ENCODE results near the gene TSHZ2. TPM values are rescaled to one million over a fixed set of nuclear protein-coding genes. Genes with fewer than 3 reads are reported as not detected.

The TSHZ2 gene
- total and polyA plus RNA-seq, 2 donors (not counting 3 experiments of a cell fraction or from before 2014, with no cell fraction given), result not detected

DNA sequence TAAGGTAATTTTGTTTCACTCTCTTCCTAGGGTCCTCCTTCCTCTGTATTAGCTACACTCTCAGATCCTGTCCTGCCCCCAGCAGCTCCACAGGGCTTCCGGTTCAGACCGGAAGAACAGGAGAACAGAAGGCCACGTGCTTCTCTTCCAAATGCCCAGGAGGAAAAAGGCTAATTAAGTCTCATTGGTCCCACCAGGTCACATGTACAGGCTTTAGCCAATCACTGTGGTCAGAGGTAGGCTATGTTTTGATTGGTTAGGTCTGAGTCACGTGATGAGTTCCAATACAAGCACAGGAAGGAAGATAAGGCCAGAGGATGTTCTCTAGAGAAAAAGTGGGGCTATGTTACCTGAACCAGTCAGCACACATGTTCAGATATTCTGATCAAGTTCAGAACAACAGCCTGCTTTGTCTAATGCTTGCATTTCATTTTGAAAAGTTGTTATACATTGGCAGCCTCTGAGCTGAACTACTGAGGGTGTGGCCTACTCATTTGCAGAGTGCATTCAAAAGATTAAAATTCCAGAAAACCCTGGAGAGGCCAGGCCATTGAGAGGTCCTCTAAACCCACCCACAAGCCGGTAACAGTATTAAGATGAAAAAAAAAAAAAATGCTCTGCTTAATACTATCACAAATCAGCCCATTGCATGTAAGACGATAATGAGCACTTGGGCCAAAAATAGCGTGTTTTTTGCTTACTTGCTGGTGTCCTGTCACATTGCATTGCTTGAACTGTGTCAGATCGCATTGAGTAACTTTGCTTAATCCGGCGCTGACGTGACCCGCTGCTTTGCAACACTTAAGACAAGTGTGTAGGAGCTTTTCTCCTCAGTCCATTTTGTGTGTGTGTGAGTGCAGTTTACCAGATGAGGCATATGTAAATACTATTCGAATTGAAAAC lies 170.3 kb downstream of the TSHZ2 start:
- H3K4me3 ChIP-seq (replicated peaks in 1 of 3; ENCODE audit: insufficient read depth in 1 of 3, low read depth in 1 of 3, low read length in 3 of 3), result no peak overlapping the region
- no peaks in the 10 kb centered on the region for H3K4me1 ChIP-seq (ENCODE audit: control insufficient read depth, extremely low read depth, insufficient read depth, low read length)
- H3K36me3 ChIP-seq (ENCODE audit: control insufficient read depth in 2 of 2, extremely low read depth in 1 of 2, insufficient read depth in 2 of 2, low read length in 2 of 2), result no peaks in the 10 kb centered on the region
- no peak overlapping the region for H3K27ac ChIP-seq (ENCODE audit: insufficient read depth, low read depth, low read length)
- H3K9ac ChIP-seq (replicated peaks; ENCODE audit: extremely low read depth, insufficient read depth, low read length), result no peak overlapping the region
- no peak for FAIRE-seq
- no peaks in the 10 kb centered on the region for H3K27me3 ChIP-seq (ENCODE audit: control insufficient read depth in 2 of 2, insufficient read depth in 2 of 2, low read length in 2 of 2)
- no peaks in the 10 kb centered on the region for H3K79me2 ChIP-seq (ENCODE audit: control insufficient read depth, insufficient read depth, low read length)
- no peak overlapping the region for H2AFZ ChIP-seq (ENCODE audit: low read depth, low read length)
- no peak for DNase-seq (ENCODE audit: low read depth, low spot score)
- BruUV-seq (replicated peaks), result no TSS peak
- POLR2A ChIA-PET, result no interaction called here
- dilution Hi-C loops (cut with MboI; ENCODE audit: extremely low pct_ligation_motif_present, low sequenced_read_pairs) (no loop called here), intact Hi-C loops (cut with micrococcal nuclease) (no loop called here)
- no peaks in the 10 kb centered on the region for H3K9me3 ChIP-seq (replicated peaks; ENCODE audit: control insufficient read depth, insufficient read depth, low read length)
- H3K4me2 ChIP-seq (ENCODE audit: insufficient read depth, low read length), result no peak overlapping the region
- TF ChIP-seq POLR2A (IDR thresholded peaks at IDR 0.05; ENCODE audit: low read depth, low read length) (no peak), FOS (IDR thresholded peaks at IDR 0.05; ENCODE audit: borderline replicate concordance, insufficient read depth, low read length) (no peak), POLR2AphosphoS5 (IDR thresholded peaks at IDR 0.05; ENCODE audit: insufficient read depth, low read depth, low read length) (no peak), EZH2 (IDR thresholded peaks at IDR 0.05; ENCODE audit: borderline replicate concordance, low read depth, low read length, severe bottlenecking) (no peak), GATA2 (IDR thresholded peaks at IDR 0.05; ENCODE audit: insufficient read depth, insufficient read length, low read depth, low read length) (no peak)
- TF ChIP-seq, protein P1, sequence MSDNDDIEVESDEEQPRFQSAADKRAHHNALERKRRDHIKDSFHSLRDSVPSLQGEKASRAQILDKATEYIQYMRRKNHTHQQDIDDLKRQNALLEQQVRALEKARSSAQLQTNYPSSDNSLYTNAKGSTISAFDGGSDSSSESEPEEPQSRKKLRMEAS (IDR thresholded peaks at IDR 0.05; ENCODE audit: insufficient read depth, insufficient read length), result no peak
- CTCF ChIA-PET, result no interaction called here
- no peaks in the 10 kb centered on the region for H3K9me1 ChIP-seq (replicated peaks; ENCODE audit: control insufficient read depth, extremely low read depth, insufficient read depth, low read length)
- no peaks in the 10 kb centered on the region for H4K20me1 ChIP-seq (replicated peaks; ENCODE audit: control insufficient read depth, extremely low read depth, insufficient read depth, low read length)
